SK-MEL-5 (cell line): ENCODE data around the gene KCMF1. TPM values are rescaled to one million over a fixed set of nuclear protein-coding genes. Genes with fewer than 3 reads are reported as not detected.

ENCODE experiments used
- DNase-seq: peaks from one replicate; pipeline ENCODE4 v3.0.0-alpha.2; 2016; ENCODE audit warnings: low read depth, low spot score
- in situ Hi-C: cut with HindIII; loops from 2 replicates; pipeline ENCODE4 v1.10.0; 2016; ENCODE audit warnings: low sequenced_read_pairs, high pct_unique_total_duplicates, low pct_unique_long_range_greater_than_20kb
- small RNA-seq, 2 experiments: library from RNA; depleted of rRNA; stranded (forward); fragments of <200 nt; gene quantifications; one replicate each; pipeline ENCODE3, GENCODE V24; 2014
- total RNA-seq: library from RNA; depleted of rRNA; stranded (reverse); fragments of >200 nt; shearing (Covaris generic); gene quantifications from 2 replicates; pipeline ENCODE4 v1.2.3, GENCODE V29; 2014; rRNA removed

KCMF1 gene
- total RNA-seq, 1 experiment from 2014 or later, result 86.3 TPM

- no peak for DNase-seq
- in situ Hi-C loops, result no loop called here
These were observed 118.6 kb downstream of the KCMF1 start for GRCh38 chr2:85089585-85089984.

- in situ Hi-C loops, result no loop called here
- DNase-seq, result no peak
These were observed 120.9 kb downstream of the KCMF1 start for GRCh38 chr2:85091838-85092237.

- in situ Hi-C loops, result no loop called here
- no peak for DNase-seq
These were observed 124.1 kb downstream of the KCMF1 start for GRCh38 chr2:85095094-85095493.

GRCh38 chr2:85096616-85097015 lies 125.7 kb downstream of the KCMF1 start:
- in situ Hi-C loops, result no loop called here
- DNase-seq, result no peak

- DNase-seq, result no peak
- in situ Hi-C loops, result no loop called here
These were observed 133.3 kb downstream of the KCMF1 start for GRCh38 chr2:85104228-85104627.

- in situ Hi-C loops, result no loop called here
- DNase-seq, result no peak
These were observed 135.7 kb downstream of the KCMF1 start for GRCh38 chr2:85106489-85107180.

Small RNA genes lying within 50 kb of the gene (small RNA-seq; reads per million reads assigned to genes)
- 0 reads per million in 2 experiments for gene AC078974.1

Other genes with a start within 250 kb of the KCMF1 start
- gene TRABD2A, start 90.1 kb upstream of the KCMF1 start, total RNA-seq, result 0.98 and 2.9 TPM in 2 replicates
- 2,807 and 3,205 TPM in 2 replicates for gene TMSB10, start 65.5 kb upstream of the KCMF1 start, total RNA-seq
- 0.71 and 1.1 TPM in 2 replicates for gene TCF7L1, start 162.2 kb downstream of the KCMF1 start, total RNA-seq